Measurements from ENCODE around the gene SCGB1D1. TPM values are rescaled to one million over a fixed set of nuclear protein-coding genes. Genes with fewer than 3 reads are reported as not detected.
"Not testable (repeated sequence)": the region's sequence is repeated elsewhere in the genome, so short reads cannot be mapped to it uniquely, and the experiment has no call there.

Gene SCGB1D1
- total and polyA plus RNA-seq, 7 donors: not detected

DNA sequence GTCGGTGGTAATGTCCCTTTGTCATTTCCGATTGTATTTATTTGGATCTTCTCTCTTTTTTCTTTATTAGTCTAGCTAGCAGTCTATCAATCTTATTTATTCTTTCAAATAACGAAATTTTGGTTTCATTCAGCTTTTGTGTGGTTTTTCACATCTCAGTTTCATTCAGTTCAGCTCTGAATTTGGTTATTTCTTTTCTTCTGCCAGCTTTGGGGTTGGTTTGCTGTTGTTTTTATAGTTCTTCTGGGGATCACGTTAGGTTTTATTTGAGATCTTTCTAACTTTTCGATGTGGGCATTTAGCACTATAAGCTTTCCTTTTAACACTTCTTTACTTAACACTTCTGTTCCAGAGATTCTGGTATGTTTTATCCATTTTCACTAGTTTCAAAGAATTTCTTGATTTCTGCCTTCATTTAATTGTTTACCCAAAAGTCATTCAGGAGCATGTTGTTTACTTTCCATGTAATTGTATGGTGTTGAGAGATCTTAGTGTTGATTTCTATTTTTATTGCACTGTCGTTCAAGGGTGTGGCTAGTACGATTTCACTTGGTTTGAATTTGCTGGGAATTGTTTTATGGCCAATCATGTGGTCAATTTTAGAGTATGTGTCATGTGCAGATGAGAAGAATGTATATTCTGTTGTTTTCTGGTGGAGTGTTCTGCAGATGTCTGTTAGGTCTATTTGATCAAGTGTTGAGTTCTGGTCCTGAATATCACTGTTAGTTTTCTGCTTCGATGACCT lies 7.7 kb upstream of the SCGB1D1 start:
- Histone ChIP-seq H3K9me3 (no peaks in the 10 kb centered on the region), H3K4me1 (no peaks in the 10 kb centered on the region), H3K27ac (no peak overlapping the region), H3K4me3 (no peak overlapping the region), H3K27me3 (ENCODE audit: insufficient read depth in 3 of 3, low read length in 2 of 3) (peaks cover 0 to 10% (median 4%) of the 10 kb centered on the region in 3 donors), H3K36me3 (ENCODE audit: insufficient read depth in 1 of 2, low read depth in 1 of 2) (no peaks in the 10 kb centered on the region)
- intact Hi-C loops (cut with DNase I): no loop called here
- TF ChIP-seq, protein P1, sequence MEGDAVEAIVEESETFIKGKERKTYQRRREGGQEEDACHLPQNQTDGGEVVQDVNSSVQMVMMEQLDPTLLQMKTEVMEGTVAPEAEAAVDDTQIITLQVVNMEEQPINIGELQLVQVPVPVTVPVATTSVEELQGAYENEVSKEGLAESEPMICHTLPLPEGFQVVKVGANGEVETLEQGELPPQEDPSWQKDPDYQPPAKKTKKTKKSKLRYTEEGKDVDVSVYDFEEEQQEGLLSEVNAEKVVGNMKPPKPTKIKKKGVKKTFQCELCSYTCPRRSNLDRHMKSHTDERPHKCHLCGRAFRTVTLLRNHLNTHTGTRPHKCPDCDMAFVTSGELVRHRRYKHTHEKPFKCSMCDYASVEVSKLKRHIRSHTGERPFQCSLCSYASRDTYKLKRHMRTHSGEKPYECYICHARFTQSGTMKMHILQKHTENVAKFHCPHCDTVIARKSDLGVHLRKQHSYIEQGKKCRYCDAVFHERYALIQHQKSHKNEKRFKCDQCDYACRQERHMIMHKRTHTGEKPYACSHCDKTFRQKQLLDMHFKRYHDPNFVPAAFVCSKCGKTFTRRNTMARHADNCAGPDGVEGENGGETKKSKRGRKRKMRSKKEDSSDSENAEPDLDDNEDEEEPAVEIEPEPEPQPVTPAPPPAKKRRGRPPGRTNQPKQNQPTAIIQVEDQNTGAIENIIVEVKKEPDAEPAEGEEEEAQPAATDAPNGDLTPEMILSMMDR (IDR thresholded peaks at IDR 0.05): no peak
- ATAC-seq (no peak), DNase-seq (no peak)
- 58 to 73% (median 63%) methylated on average over 8 of the region's 8 CpGs for WGBS, 3 donors

DNA sequence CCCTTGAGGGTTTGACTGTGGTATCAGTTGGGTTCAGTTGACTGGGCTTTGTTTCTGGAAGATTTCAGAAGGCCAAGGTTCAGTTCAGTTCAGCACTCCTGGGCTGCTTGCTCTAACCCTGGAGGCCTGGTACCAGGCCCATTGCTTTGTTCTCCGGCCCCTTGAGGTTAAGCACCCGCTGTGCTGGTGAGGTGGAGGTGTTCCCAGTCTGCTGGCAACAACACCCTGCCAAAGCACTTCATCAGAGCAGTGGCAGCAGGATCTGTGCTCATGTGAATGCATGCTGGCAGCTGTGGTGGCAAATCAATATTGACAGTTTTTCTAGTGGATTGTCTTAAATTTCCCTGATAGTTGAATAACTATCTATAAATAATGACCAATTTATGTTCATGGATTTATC lies 3.8 kb upstream of the SCGB1D1 start:
- no peaks in the 10 kb centered on the region for H3K4me1 ChIP-seq
- 37 to 39% (median 39%) methylated on average over 2 of the region's 2 CpGs for WGBS, 3 donors
- no peaks in the 10 kb centered on the region for H3K9me3 ChIP-seq
- TF ChIP-seq, protein P1 (IDR thresholded peaks at IDR 0.05): no peak
- no peak for ATAC-seq
- DNase-seq: no peak
- H3K27ac ChIP-seq: no peak overlapping the region
- intact Hi-C loops (cut with DNase I): no loop called here
- no peak overlapping the region for H3K4me3 ChIP-seq
- H3K27me3 ChIP-seq (ENCODE audit: insufficient read depth in 3 of 3, low read length in 2 of 3): peaks cover 0 to 10% (median 10%) of the 10 kb centered on the region in 3 donors
- no peaks in the 10 kb centered on the region for H3K36me3 ChIP-seq (ENCODE audit: insufficient read depth in 1 of 2, low read depth in 1 of 2)

DNA sequence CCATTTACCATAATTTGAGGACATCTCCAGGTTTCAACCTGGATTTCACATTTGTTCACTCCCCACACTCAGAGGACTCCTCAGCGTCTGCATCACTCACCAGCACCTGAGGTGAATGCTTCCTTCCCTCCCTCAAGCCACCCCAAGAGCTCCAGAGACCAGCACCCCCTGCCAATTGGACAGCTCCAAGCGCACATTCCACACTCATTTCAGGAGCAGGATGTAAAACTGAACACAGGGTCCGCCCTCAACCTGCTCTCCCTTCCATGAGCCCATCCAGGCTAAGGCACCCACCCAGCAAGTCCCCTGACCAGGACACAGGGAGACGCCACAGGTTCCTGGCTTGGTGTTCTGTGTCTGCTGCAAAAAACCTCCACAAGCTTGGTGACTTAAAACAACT lies 3.9 kb downstream of the SCGB1D1 start:
- H3K27ac ChIP-seq: no peak overlapping the region
- H3K36me3 ChIP-seq (ENCODE audit: insufficient read depth in 1 of 2, low read depth in 1 of 2): no peaks in the 10 kb centered on the region
- ATAC-seq (no peak), DNase-seq (no peak)
- H3K4me3 ChIP-seq: no peak overlapping the region
- peaks cover 0 to 24% (median 6%) of the 10 kb centered on the region in 3 donors for H3K27me3 ChIP-seq (ENCODE audit: insufficient read depth in 3 of 3, low read length in 2 of 3)
- TF ChIP-seq, protein P1 (IDR thresholded peaks at IDR 0.05): no peak
- no peaks in the 10 kb centered on the region for H3K4me1 ChIP-seq
- intact Hi-C loops (cut with DNase I): no loop called here
- H3K9me3 ChIP-seq: no peaks in the 10 kb centered on the region
- WGBS, 3 donors: 59 to 63% (median 62%) methylated on average over 4 of the region's 4 CpGs

DNA sequence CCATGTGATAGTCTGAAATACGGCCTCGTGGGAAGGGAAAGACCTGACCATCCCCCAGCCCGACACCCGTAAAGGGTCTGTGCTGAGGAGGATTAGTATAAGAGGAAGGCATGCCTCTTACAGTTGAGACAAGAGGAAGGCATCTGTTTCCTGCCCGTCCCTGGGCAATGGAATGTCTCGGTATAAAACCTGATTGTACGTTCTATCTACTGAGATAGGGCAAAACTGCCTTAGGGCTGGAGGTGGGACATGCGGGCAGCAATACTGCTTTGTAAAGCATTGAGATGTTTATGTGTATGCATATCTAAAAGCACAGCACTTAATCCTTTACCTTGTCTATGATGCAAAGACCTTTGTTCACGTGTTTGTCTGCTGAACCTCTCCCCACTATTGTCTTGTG lies 5.0 kb downstream of the SCGB1D1 start:
- H3K9me3 ChIP-seq; H3K4me1 ChIP-seq; H3K4me3 ChIP-seq; DNase-seq; H3K27ac ChIP-seq; H3K36me3 ChIP-seq (ENCODE audit: insufficient read depth in 1 of 2, low read depth in 1 of 2); ATAC-seq; intact Hi-C loops (cut with DNase I): not testable (repeated sequence)
- H3K27me3 ChIP-seq (ENCODE audit: insufficient read depth in 3 of 3, low read length in 2 of 3): peaks cover 0 to 28% (median 3%) of the 10 kb centered on the region in 3 donors
- WGBS, 3 donors: 18 to 20% (median 18%) methylated on average over 4 to 5 of the region's 9 CpGs

DNA sequence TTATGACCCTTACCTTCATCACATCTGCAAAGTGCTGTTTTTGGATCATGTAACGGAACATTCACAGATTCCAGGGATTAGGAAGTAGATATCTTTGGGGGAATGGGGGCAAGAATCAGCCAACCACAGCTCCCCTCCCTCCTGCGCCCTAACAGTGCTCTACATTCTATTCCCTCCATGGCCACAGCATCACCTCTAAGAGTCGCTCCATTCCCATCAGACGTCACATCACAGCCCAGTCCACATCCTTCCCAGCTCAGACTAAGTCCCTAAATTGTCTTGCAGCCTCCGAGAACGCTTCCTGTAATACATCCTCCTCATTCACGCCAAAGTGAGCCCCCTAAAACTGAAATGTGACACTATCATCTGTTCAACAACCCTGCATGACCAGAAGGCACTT lies 5.9 kb downstream of the SCGB1D1 start:
- TF ChIP-seq, protein P1 (IDR thresholded peaks at IDR 0.05): no peak
- ATAC-seq: no peak
- Histone ChIP-seq H3K9me3 (no peaks in the 10 kb centered on the region), H3K4me3 (no peak overlapping the region), H3K27me3 (ENCODE audit: insufficient read depth in 3 of 3, low read length in 2 of 3) (peaks cover 0 to 28% (median 3%) of the 10 kb centered on the region in 3 donors), H3K36me3 (ENCODE audit: insufficient read depth in 1 of 2, low read depth in 1 of 2) (no peaks in the 10 kb centered on the region), H3K27ac (no peak overlapping the region), H3K4me1 (no peaks in the 10 kb centered on the region)
- no peak for DNase-seq
- 34 to 48% (median 44%) methylated on average over 7 of the region's 7 CpGs for WGBS, 3 donors
- intact Hi-C loops (cut with DNase I): no loop called here

DNA sequence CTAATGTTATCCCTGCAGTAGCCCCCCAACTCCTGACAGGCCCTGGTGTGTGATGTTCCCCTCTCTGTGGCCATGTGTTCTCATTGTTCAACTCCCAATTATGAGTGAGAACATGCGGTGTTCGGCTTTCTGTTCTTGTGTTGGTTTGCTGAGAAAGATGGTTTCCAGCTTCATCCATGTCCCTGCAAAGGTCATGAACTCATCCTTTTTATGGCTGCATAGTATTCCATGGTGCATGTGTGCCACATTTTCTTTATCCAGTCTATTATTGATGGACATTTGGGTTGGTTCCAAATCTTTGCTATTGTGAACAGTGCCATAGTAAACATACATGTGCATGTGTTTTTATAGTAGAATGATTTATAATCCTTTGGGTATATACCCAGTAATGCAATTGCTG lies 7.4 kb downstream of the SCGB1D1 start:
- intact Hi-C loops (cut with DNase I): not testable (repeated sequence)

More for the DNA sequence above, 7.4 kb downstream of the SCGB1D1 start:
- H3K4me3 ChIP-seq; DNase-seq; H3K4me1 ChIP-seq; ATAC-seq; H3K9me3 ChIP-seq; H3K36me3 ChIP-seq (ENCODE audit: insufficient read depth in 1 of 2, low read depth in 1 of 2); H3K27ac ChIP-seq: not testable (repeated sequence)
- peaks cover 0 to 28% (median 3%) of the 10 kb centered on the region in 3 donors for H3K27me3 ChIP-seq (ENCODE audit: insufficient read depth in 3 of 3, low read length in 2 of 3)
- 74 to 95% (median 94%) methylated on average over 2 of the region's 2 CpGs for WGBS, 3 donors

Data from psoas muscle (tissue), 8 donors.